Liver (tissue), 9 donors: ENCODE measurements around the gene GLP2R. TPM values are rescaled to one million over a fixed set of nuclear protein-coding genes. Genes with fewer than 3 reads are reported as not detected.

ENCODE experiments used
- DNase-seq: peaks from one replicate; pipeline ENCODE4 v3.0.0-alpha.2; 2017; ENCODE audit warnings: low spot score
- H3K27ac ChIP-seq, 2 donors: one replicate each; pipeline ENCODE4 v1.7.0; 2013; ENCODE audit warnings: inconsistent platforms in 2 of 2, low read length in 2 of 2, control low read depth in 1 of 2, low read depth in 1 of 2, mild to moderate bottlenecking in 1 of 2
- H3K27me3 ChIP-seq, 4 donors: one replicate each; pipeline versions ENCODE4 v1.6.1 to v1.7.0; 2013; ENCODE audit warnings: low read length in 3 of 4, inconsistent platforms in 1 of 4, mild to moderate bottlenecking in 1 of 4, moderate library complexity in 1 of 4; ENCODE audit not compliant: control insufficient read depth in 4 of 4, insufficient read depth in 4 of 4
- H3K36me3 ChIP-seq, 4 donors: one replicate each; pipeline versions ENCODE4 v1.6.1 to v1.7.0; 2013; ENCODE audit warnings: low read length in 3 of 4, mild to moderate bottlenecking in 3 of 4, low read depth in 1 of 4, moderate library complexity in 1 of 4; ENCODE audit not compliant: control insufficient read depth in 4 of 4, insufficient read depth in 3 of 4
- H3K4me1 ChIP-seq, 4 donors: one replicate each; pipeline versions ENCODE4 v1.6.1 to v1.7.0; 2013; ENCODE audit warnings: low read length in 3 of 4, mild to moderate bottlenecking in 3 of 4, moderate library complexity in 1 of 4; ENCODE audit not compliant: control insufficient read depth in 4 of 4, insufficient read depth in 4 of 4
- H3K4me3 ChIP-seq, 3 donors: one replicate each; pipeline versions ENCODE4 v1.6.1 to v1.7.0; 2013; ENCODE audit warnings: low read length in 3 of 3, control low read depth in 1 of 3, low read depth in 1 of 3, mild to moderate bottlenecking in 1 of 3
- H3K9ac ChIP-seq, 2 donors: one replicate each; pipeline ENCODE4 v1.7.0; 2013; ENCODE audit warnings: low read length in 2 of 2, mild to moderate bottlenecking in 2 of 2, moderate library complexity in 2 of 2, control low read depth in 1 of 2, low read depth in 1 of 2
- H3K9me3 ChIP-seq, 4 donors: one replicate each; pipeline versions ENCODE4 v1.6.1 to v1.7.0; 2013; ENCODE audit warnings: low read length in 3 of 4; ENCODE audit not compliant: control insufficient read depth in 4 of 4
- EGR1 ChIP-seq, 2 donors: IDR thresholded peaks; 2 replicates each; pipeline ENCODE4 v1.6.1; 2016 to 2018; ENCODE audit warnings: antibody characterized with exemption in 2 of 2, low read depth in 2 of 2
- FOXA1 ChIP-seq: IDR thresholded peaks from 2 replicates; pipeline ENCODE4 v1.6.1; 2016; ENCODE audit warnings: antibody characterized with exemption
- GABPA ChIP-seq, 2 donors: IDR thresholded peaks in 1 of 2; conservative IDR thresholded peaks in 1 of 2; 2 replicates each; pipeline ENCODE4 v1.6.1; 2016; ENCODE audit warnings: antibody characterized with exemption in 2 of 2, mild to moderate bottlenecking in 1 of 2, moderate library complexity in 1 of 2
- HNF4A ChIP-seq, 2 donors: conservative IDR thresholded peaks; 2 replicates each; pipeline ENCODE4 v1.6.1; 2016; ENCODE audit warnings: antibody characterized with exemption in 2 of 2, mild to moderate bottlenecking in 2 of 2
- HNF4G ChIP-seq: IDR thresholded peaks from 2 replicates; pipeline ENCODE4 v1.6.1; 2016; ENCODE audit warnings: antibody characterized with exemption
- RAD21 ChIP-seq, 2 donors: IDR thresholded peaks; 2 replicates each; pipeline ENCODE4 v1.6.1; 2016; ENCODE audit warnings: antibody characterized with exemption in 2 of 2, mild to moderate bottlenecking in 2 of 2
- REST ChIP-seq: IDR thresholded peaks from 2 replicates; pipeline ENCODE4 v1.6.1; 2016; ENCODE audit warnings: antibody characterized with exemption, mild to moderate bottlenecking
- SP1 ChIP-seq: IDR thresholded peaks from 2 replicates; pipeline ENCODE4 v1.6.1; 2018; ENCODE audit warnings: antibody characterized with exemption, mild to moderate bottlenecking
- YY1 ChIP-seq: IDR thresholded peaks from 2 replicates; pipeline ENCODE4 v1.6.1; 2016; ENCODE audit warnings: antibody characterized with exemption, mild to moderate bottlenecking
- WGBS: extraction: QIAGEN DNeasy Blood & Tissue Kit; methylation state at CpG from one replicate; pipeline ENCODE4 v1.1.7; 2013; 5-methylcytosine and 5-hydroxymethylcytosine counted together
- polyA plus RNA-seq, 2 donors: library from polyadenylated mRNA; stranded (reverse) in 1 of 2; unstranded in 1 of 2; fragments of 200-250 nt in 1 of 2; fragments of >200 nt in 1 of 2; fragmentation: Nextera tagmentation in 1 of 2; extraction: Ambion mirVana in 1 of 2; gene quantifications; one replicate each; pipeline versions ENCODE4 v1.2.1 to v1.2.3, GENCODE V29; 2013 to 2015
- total RNA-seq, 2 donors: library from RNA; depleted of rRNA; stranded (reverse); fragments of >200 nt; gene quantifications; one replicate each; pipeline ENCODE4 v1.2.3, GENCODE V29; 2014
- TF ChIP-seq, protein P1 (sequence below): IDR thresholded peaks from 2 replicates; pipeline ENCODE4 v1.6.1; 2016; ENCODE audit warnings: antibody characterized with exemption
- TF ChIP-seq, protein P2 (sequence below): IDR thresholded peaks from 2 replicates; pipeline ENCODE4 v1.6.1; 2016; ENCODE audit warnings: antibody characterized with exemption
- TF ChIP-seq, protein P3 (sequence below): IDR thresholded peaks from 2 replicates; pipeline ENCODE4 v1.6.1; 2016; ENCODE audit warnings: antibody characterized with exemption
- donor health status: healthy.
- donor health status: healthy.
- donor health status: healthy.
- donor health status: healthy.
- donor health status: healthy.

GLP2R gene
- total and polyA plus RNA-seq, 4 donors = 0.39 to 1.4 (median 0.58) TPM

DNA sequence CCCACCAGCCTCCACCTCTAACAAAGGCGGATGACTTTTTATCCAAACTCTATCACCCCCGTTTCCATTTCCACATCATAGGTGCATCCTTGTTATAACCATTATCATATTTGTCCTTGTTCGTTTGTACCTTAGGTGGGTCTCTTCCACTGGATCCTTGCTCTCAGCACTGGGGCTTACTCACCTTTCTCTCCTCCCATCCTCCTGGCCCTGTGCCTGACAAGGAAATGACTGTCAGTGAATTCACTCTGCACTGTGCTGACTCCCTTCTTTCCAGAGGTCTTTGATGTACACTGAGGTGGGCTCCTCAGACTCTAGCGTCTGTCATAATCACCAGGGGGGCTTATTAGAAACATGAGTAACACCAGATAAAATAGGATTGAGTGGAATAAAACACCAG is 7.0 kb upstream of the GLP2R start (continued):
- TF ChIP-seq HNF4G = no peak

GRCh38 chr17:9820448-9820847 is 5.3 kb upstream of the GLP2R start:
- Histone ChIP-seq H3K9me3 (no peaks in the 10 kb centered on the region), H3K27ac (no peak overlapping the region), H3K4me1 (no peaks in the 10 kb centered on the region), H3K4me3 (no peak overlapping the region), H3K27me3 (no peaks in the 10 kb centered on the region), H3K36me3 (no peaks in the 10 kb centered on the region), H3K9ac (no peak overlapping the region)
- no peak for DNase-seq
- no peak for TF ChIP-seq SP1
- 69% methylated on average over 3 of the region's 3 CpGs for WGBS

DNA sequence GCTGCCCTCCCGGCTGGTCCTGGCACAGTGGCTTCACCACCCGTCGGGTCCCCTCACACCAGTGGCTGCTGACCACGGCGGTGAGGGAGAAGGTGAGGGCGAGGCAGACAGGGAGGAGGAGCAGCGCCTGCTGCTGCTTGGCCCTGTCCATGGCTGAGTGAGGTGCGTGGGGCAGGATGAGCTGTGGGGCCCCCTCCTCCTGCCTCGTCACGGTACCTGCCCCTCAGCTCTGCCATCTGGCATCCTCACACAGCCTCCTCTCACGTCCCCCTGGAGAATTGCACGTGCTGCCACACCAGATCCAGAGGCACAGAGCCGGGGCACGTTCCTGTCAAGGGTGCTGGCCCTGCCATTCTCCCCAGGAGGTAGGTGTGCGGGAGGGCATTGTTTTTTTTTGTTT is 3.8 kb upstream of the GLP2R start, which contains the start of gene GSG1L2:
Gene GSG1L2 (minus strand): TSS at position 159 of the 400 bp plus-strand sequence. CDS start 8 bp downstream, at position 151.
- no peak for DNase-seq
- H3K27me3 ChIP-seq = no peaks in the 10 kb centered on the region
- H3K27ac ChIP-seq = no peak within 1 kb of the TSS
- no peaks in the 10 kb centered on the region for H3K36me3 ChIP-seq
- no peak within 1 kb of the TSS for H3K4me3 ChIP-seq
- no peaks in the 10 kb centered on the region for H3K9me3 ChIP-seq
- H3K4me1 ChIP-seq = no peaks in the 10 kb centered on the region
- TF ChIP-seq, protein P1, sequence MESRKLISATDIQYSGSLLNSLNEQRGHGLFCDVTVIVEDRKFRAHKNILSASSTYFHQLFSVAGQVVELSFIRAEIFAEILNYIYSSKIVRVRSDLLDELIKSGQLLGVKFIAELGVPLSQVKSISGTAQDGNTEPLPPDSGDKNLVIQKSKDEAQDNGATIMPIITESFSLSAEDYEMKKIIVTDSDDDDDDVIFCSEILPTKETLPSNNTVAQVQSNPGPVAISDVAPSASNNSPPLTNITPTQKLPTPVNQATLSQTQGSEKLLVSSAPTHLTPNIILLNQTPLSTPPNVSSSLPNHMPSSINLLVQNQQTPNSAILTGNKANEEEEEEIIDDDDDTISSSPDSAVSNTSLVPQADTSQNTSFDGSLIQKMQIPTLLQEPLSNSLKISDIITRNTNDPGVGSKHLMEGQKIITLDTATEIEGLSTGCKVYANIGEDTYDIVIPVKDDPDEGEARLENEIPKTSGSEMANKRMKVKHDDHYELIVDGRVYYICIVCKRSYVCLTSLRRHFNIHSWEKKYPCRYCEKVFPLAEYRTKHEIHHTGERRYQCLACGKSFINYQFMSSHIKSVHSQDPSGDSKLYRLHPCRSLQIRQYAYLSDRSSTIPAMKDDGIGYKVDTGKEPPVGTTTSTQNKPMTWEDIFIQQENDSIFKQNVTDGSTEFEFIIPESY = no peak
- TF ChIP-seq EGR1 (IDR thresholded peaks at IDR 0.05; ENCODE audit: low read depth in 2 of 2) = no peak
- TF ChIP-seq HNF4A (conservative IDR thresholded peaks at IDR 0.05) = no peak
- no peak for TF ChIP-seq FOXA1
- no peak for TF ChIP-seq YY1
- TF ChIP-seq GABPA (IDR thresholded peaks at IDR 0.05 in 1 of 2, conservative IDR thresholded peaks at IDR 0.05 in 1 of 2) = no peak
- TF ChIP-seq RAD21 (IDR thresholded peaks at IDR 0.05) = no peak
- TF ChIP-seq, protein P2, sequence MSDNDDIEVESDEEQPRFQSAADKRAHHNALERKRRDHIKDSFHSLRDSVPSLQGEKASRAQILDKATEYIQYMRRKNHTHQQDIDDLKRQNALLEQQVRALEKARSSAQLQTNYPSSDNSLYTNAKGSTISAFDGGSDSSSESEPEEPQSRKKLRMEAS = no peak
- no peak for TF ChIP-seq REST
- TF ChIP-seq, protein P3, sequence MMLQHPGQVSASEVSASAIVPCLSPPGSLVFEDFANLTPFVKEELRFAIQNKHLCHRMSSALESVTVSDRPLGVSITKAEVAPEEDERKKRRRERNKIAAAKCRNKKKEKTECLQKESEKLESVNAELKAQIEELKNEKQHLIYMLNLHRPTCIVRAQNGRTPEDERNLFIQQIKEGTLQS = no peak
- 65% methylated on average over 15 of the region's 15 CpGs for WGBS
- H3K9ac ChIP-seq = no peak within 1 kb of the TSS
